IPS-15b (cell line): ENCODE measurements around the gene TTC39C.

ENCODE experiments used
- H3K27me3 ChIP-seq: one replicate; pipeline ENCODE4 v1.6.1; 2013; ENCODE audit warnings: low read length; ENCODE audit not compliant: control insufficient read depth, insufficient read depth
- H3K36me3 ChIP-seq: one replicate; pipeline ENCODE4 v1.6.1; 2013; ENCODE audit warnings: low read length; ENCODE audit not compliant: control insufficient read depth, insufficient read depth
- H3K4me1 ChIP-seq: one replicate; pipeline ENCODE4 v1.6.1; 2013; ENCODE audit warnings: mild to moderate bottlenecking, low read length; ENCODE audit not compliant: control insufficient read depth, insufficient read depth
- H3K4me3 ChIP-seq: one replicate; pipeline ENCODE4 v1.5.1; 2013; ENCODE audit warnings: low read depth, low read length
- H3K9ac ChIP-seq: one replicate; pipeline ENCODE4 v1.6.1; 2013; ENCODE audit warnings: low read depth, mild to moderate bottlenecking, low read length
- H3K9me3 ChIP-seq: one replicate; pipeline ENCODE4 v1.6.1; 2013; ENCODE audit warnings: mild to moderate bottlenecking, low read length; ENCODE audit not compliant: control insufficient read depth, insufficient read depth

Gene TTC39C

DNA sequence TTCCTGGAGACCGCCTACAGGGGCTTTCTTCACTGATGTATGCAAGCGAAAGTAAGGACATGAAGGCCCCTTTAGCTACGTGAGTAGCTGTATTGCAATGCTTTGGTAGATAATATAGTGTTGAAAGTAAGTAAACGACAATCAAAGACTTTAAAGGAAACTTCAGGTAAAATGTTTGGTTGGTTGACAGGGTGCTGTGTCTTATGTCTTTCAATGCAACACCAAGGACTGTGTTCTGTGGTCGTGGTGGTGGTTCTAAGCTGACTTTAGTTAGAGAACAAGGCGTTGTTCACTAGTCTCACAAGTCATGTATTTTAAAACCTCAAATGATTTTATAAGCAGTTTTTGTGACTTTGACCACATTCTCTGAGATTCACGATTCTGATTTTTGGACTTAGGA is 66.3 kb downstream of the TTC39C start:
- no peaks in the 10 kb centered on the region for H3K36me3 ChIP-seq
- H3K4me3 ChIP-seq, result no peak overlapping the region

DNA sequence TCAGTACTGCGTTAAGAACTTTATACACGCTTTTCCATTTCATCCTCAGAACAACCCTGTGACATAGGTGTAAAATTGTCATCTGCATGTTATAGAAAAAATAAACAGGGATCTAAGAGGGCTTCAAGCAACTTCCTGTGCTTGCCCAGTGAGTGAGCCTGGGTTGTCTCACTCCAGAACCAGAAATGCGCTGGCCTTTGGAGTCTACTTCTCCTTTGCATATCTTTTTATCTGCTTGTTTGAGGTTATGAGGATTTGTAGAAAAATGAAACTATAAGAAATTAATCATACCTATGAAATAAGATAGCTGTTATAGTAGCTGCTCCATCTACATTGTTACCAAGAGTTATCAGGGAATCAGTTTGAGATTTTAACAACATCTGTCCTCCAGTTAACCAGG is 69.0 kb downstream of the TTC39C start:
- H3K4me1 ChIP-seq, result no peaks in the 10 kb centered on the region
- no peak overlapping the region for H3K4me3 ChIP-seq
- no peaks in the 10 kb centered on the region for H3K27me3 ChIP-seq
- no peaks in the 10 kb centered on the region for H3K36me3 ChIP-seq
- H3K9me3 ChIP-seq, result no peaks in the 10 kb centered on the region
- H3K9ac ChIP-seq, result no peak overlapping the region

More for the DNA sequence above, 66.3 kb downstream of the TTC39C start:
- H3K9ac ChIP-seq, result no peak overlapping the region
- H3K27me3 ChIP-seq, result no peaks in the 10 kb centered on the region
- H3K9me3 ChIP-seq, result no peaks in the 10 kb centered on the region
- H3K4me1 ChIP-seq, result no peaks in the 10 kb centered on the region

GRCh38 chr18:24086082-24086481 is 71.5 kb downstream of the TTC39C start:
- H3K4me1 ChIP-seq, result no peaks in the 10 kb centered on the region
- no peaks in the 10 kb centered on the region for H3K36me3 ChIP-seq
- no peaks in the 10 kb centered on the region for H3K9me3 ChIP-seq
- no peaks in the 10 kb centered on the region for H3K27me3 ChIP-seq
- H3K9ac ChIP-seq, result no peak overlapping the region
- H3K4me3 ChIP-seq, result no peak overlapping the region

GRCh38 chr18:24089076-24089475 is 74.5 kb downstream of the TTC39C start:
- no peaks in the 10 kb centered on the region for H3K27me3 ChIP-seq
- no peak overlapping the region for H3K9ac ChIP-seq
- H3K9me3 ChIP-seq, result no peaks in the 10 kb centered on the region
- no peak overlapping the region for H3K4me3 ChIP-seq
- H3K36me3 ChIP-seq, result no peaks in the 10 kb centered on the region
- no peaks in the 10 kb centered on the region for H3K4me1 ChIP-seq

DNA sequence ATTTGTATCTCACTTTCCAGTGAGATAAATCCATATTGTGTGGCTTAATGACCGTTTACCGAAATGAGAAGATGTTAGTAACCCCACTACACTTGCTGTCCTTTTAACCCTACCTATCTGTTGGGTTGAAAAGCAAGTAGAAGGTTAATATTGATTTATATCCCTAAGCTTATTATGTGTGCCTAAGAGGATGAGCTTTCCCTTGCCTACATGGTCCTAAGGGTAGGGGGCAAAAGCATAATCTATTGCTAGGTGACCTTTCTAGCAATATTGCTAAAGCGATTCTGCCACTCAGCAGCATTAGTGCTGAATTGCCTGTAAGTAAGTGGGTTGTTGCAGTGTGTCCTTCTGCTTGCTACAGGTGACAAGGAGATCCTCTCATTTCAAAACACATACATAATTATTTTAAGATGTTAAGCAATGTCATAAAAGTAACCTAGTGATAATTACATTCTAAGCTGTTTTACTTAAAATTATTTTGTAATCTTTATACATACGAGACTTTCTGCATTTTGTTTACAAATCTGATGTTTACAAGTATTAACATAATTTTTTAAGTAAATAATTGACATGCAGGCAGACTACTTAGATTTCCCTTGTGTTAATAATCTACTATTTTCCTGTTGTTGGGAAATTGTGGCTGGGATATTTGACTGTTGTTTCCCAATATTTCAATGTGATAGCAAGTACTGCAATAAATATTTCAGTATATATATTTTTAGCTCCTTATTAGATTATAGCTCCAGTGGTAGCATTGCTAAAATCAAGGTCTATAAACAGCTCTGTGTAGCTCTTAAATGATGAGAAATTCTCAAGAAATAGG is 75.2 kb downstream of the TTC39C start:
- Histone ChIP-seq H3K4me3 (no peak overlapping the region), H3K9ac (no peak overlapping the region), H3K36me3 (no peaks in the 10 kb centered on the region), H3K27me3 (no peaks in the 10 kb centered on the region), H3K4me1 (no peaks in the 10 kb centered on the region), H3K9me3 (no peaks in the 10 kb centered on the region)

- Histone ChIP-seq H3K36me3 (no peaks in the 10 kb centered on the region), H3K4me1 (no peaks in the 10 kb centered on the region), H3K9me3 (no peaks in the 10 kb centered on the region), H3K27me3 (no peaks in the 10 kb centered on the region), H3K4me3 (no peak overlapping the region), H3K9ac (no peak overlapping the region)
Observed at GRCh38 chr18:24090876-24091275, 76.3 kb downstream of the TTC39C start.

- Histone ChIP-seq H3K4me3 (no peak overlapping the region), H3K36me3 (no peaks in the 10 kb centered on the region), H3K9me3 (no peaks in the 10 kb centered on the region), H3K4me1 (no peaks in the 10 kb centered on the region), H3K27me3 (no peaks in the 10 kb centered on the region), H3K9ac (no peak overlapping the region)
Observed at GRCh38 chr18:24094561-24094960, 80.0 kb downstream of the TTC39C start.

- Histone ChIP-seq H3K9me3 (no peaks in the 10 kb centered on the region), H3K36me3 (no peaks in the 10 kb centered on the region), H3K27me3 (no peaks in the 10 kb centered on the region), H3K4me1 (no peaks in the 10 kb centered on the region), H3K4me3 (no peak overlapping the region), H3K9ac (no peak overlapping the region)
Observed at GRCh38 chr18:24095976-24096375, 81.4 kb downstream of the TTC39C start.

- H3K27me3 ChIP-seq, result no peaks in the 10 kb centered on the region
- H3K9me3 ChIP-seq, result no peaks in the 10 kb centered on the region
- H3K4me3 ChIP-seq, result no peak overlapping the region
- H3K36me3 ChIP-seq, result no peaks in the 10 kb centered on the region
- H3K9ac ChIP-seq, result no peak overlapping the region
- no peaks in the 10 kb centered on the region for H3K4me1 ChIP-seq
Observed at GRCh38 chr18:24103320-24104021, 88.9 kb downstream of the TTC39C start.

DNA sequence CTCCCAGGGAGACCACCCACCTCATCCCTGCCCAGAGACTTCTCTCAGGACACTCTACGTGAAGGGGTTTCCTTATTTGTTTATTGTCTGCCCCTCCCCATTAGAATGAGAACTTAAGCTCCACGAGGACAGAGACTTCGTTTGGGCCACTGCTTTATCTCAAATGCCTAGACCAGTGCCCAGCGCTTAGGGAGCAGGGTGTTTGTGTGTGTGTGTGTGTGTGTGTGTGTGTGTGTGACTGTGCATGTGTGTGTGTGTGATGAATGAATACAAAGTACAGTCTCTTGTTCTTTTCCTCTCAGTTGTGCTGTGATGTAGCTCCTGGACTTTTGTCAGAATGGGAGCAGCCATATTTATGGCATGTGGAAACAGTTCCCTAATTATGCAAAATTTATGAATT is 89.9 kb downstream of the TTC39C start:
- no peaks in the 10 kb centered on the region for H3K27me3 ChIP-seq
- no peaks in the 10 kb centered on the region for H3K36me3 ChIP-seq

DNA sequence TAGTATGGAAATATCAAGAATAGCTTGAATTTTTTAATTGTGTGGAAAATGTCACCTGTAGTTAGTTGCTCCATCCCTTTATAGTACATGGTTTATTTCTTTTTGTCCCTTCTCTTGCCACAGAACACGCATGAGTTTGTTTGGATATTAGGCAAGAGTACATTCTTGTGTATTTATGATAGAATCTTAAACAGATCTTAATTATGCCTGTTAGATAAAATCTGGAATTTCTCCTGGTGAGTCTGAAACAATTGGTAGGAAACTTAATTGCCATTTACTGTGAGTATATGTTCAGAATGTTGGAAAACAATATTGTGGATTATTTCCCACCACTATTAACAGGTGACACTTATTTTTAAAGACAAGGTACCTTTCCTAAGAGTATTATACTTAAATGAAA is 94.1 kb downstream of the TTC39C start:
- no peaks in the 10 kb centered on the region for H3K36me3 ChIP-seq
- no peaks in the 10 kb centered on the region for H3K27me3 ChIP-seq
- no peak overlapping the region for H3K4me3 ChIP-seq

More for the DNA sequence above, 89.9 kb downstream of the TTC39C start:
- H3K4me3 ChIP-seq, result no peak overlapping the region
- no peaks in the 10 kb centered on the region for H3K4me1 ChIP-seq
- H3K9ac ChIP-seq, result no peak overlapping the region
- H3K9me3 ChIP-seq, result no peaks in the 10 kb centered on the region

GRCh38 chr18:24111936-24112335 is 97.4 kb downstream of the TTC39C start:
- Histone ChIP-seq H3K4me1 (peaks cover 11% of the 10 kb centered on the region), H3K9ac (no peak overlapping the region), H3K9me3 (no peaks in the 10 kb centered on the region), H3K4me3 (no peak overlapping the region), H3K27me3 (no peaks in the 10 kb centered on the region), H3K36me3 (no peaks in the 10 kb centered on the region)

More for the DNA sequence above, 94.1 kb downstream of the TTC39C start:
- H3K9me3 ChIP-seq, result no peaks in the 10 kb centered on the region
- H3K4me1 ChIP-seq, result peaks cover 10% of the 10 kb centered on the region
- H3K9ac ChIP-seq, result no peak overlapping the region
